Left colon (tissue), 2 donors: ENCODE measurements around the gene RNLS. TPM values are rescaled to one million over a fixed set of nuclear protein-coding genes. Genes with fewer than 3 reads are reported as not detected.
A peak's percentile ranks its signal among the peaks of the same experiment; 100 is the strongest.

Experiments used
- ATAC-seq: fragments of 200-7000 bp; cut with Tn5 transposase; one replicate; pipeline ENCODE4 v1.9.1; 2020; ENCODE audit warnings: mild to moderate bottlenecking, moderate library complexity
- DNase-seq, 2 donors: peaks; one replicate each; pipeline ENCODE4 v3.0.0-alpha.2; 2020
- intact Hi-C, 2 donors: fragments of 100-400 bp; cut with DNase I in 1 of 2; cut with micrococcal nuclease in 1 of 2; formaldehyde crosslinking; loops; one replicate each; pipeline versions ENCODE4 v1.11.2 to v1.14.0; 2022; cut with DNase I, micrococcal nuclease
- total RNA-seq, 2 donors: library from RNA; stranded (reverse); fragmentation: NEBNext Ultra II Directional; extraction: Animal tissue kit (Norgen Biotek cat#: 25700); gene quantifications; one replicate each; pipeline ENCODE4 v1.2.1, GENCODE V29; 2021
- donor health status: DM: no; HTN: no; CAD: no.
- donor health status: DM: yes; HTN: yes; CAD: no.

RNLS gene
- total RNA-seq, 2 donors from 2014 or later: 15.0 to 18.6 TPM

DNA sequence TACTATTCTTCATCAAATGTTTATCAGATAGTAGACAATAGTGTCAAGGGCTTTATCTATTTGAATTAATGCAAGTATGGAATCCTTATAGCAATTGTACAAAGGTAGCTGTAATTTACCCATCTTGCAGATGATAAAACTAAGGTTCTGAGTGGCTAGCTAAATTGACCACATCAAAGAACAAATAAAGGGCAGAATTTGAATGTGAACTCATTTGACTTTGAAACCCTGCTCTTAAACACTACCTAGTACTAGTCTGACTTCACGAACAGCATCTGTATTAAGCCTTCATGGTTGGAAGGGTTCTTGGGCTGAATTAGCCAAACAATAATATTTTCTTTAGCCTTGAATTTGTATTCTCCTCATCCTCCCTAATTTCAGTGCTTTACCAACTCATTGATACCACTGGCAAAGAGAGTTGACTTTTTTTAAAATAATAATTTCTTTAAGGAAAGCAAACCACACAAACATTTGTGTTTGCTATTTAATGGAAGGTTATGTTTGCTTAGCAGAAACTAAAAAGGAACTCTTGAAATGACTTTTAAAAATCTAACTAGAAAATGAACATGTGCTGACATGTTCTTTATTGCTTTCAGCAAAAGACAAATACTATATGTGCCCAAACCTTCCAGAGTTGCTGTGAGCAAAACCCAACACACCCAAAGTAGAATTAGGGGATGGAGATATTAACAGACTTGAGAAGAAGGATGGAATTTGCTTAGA, 322.6 kb downstream of the RNLS start:
- no peak for DNase-seq
- intact Hi-C loops: no loop called here
- no peak for ATAC-seq

GRCh38 chr10:88259381-88259780, 323.7 kb downstream of the RNLS start:
- intact Hi-C loops: no loop called here
- ATAC-seq (no peak), DNase-seq (no peak)

DNA sequence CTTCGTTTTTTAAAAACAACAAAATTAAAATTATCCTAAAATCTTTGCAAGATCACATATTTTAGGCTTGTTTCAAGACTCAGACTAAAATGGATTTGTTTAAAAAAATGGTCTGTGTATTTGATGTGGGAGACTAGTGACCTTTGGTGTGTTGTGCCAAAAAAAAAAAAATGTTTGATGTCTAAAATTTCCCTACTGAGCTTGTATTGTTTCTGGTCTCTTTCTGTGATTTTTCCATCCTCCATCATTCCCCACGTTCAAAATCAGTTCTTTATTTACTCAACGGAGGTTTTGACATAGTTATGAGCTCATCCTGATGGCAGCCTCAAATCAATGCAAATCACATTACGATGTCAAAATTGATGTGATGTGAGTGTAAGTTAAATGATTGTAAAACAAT, 326.2 kb downstream of the RNLS start:
- intact Hi-C loops: no loop called here
- ATAC-seq: no peak
- no peak for DNase-seq

GRCh38 chr10:88256013-88256680, 327.0 kb downstream of the RNLS start:
- DNase-seq (no peak), ATAC-seq (no peak)
- intact Hi-C loops: no loop called here

- intact Hi-C loops: no loop called here
- ATAC-seq (no peak), DNase-seq (no peak)
Observed at GRCh38 chr10:88254091-88254490, 329.0 kb downstream of the RNLS start.

DNA sequence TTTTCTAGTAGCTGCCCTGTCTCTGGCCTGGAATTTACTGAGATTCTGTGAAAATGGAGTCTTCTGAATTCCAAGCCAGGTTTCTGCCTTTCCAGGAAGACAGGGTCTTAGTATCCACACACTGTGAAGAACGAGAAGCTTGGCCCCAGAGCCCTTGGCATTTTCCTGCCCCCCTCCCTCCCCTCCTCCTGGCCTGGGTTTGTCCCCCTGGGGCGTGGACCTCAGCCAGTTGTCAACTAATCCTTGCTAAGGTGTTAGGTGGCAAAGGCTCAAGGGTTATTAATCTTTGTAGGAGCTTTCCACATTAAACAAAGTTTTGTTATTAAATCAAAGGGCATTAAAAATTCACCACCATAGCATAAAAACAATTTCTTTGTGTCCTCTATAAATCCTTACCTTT, 329.5 kb downstream of the RNLS start:
- intact Hi-C loops: no loop called here
- DNase-seq (no peak), ATAC-seq (no peak)

GRCh38 chr10:88253128-88253527, 330.0 kb downstream of the RNLS start:
- ATAC-seq: no peak
- intact Hi-C loops: no loop called here
- no peak for DNase-seq

GRCh38 chr10:88249450-88249849, 333.7 kb downstream of the RNLS start:
- DNase-seq: no peak
- intact Hi-C loops: no loop called here

DNA sequence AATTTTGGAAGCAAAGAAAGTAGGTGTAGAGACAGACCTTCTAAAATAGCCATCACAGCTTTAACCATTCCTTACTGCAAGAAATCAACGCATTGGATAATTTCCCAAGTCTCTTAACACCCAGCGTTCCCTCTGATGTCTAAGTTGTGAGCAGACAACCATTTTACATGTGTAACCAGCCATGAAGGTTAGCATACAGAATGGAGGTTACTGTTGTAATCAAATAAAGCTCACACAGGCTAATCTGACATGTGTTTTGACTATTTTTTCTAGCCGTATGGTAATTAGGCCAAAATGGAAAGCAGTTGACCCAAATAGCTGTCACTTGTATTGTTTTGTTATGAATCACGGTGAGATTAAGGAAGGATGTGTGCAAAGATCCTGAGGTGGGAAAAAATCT, 336.4 kb downstream of the RNLS start:
- intact Hi-C loops: no loop called here
- no peak for ATAC-seq
- DNase-seq: no peak

More at GRCh38 chr10:88249450-88249849, 333.7 kb downstream of the RNLS start:
- no peak for ATAC-seq

GRCh38 chr10:88245974-88246511, 337.1 kb downstream of the RNLS start:
- intact Hi-C loops: no loop called here
- ATAC-seq (peak; percentile 53), DNase-seq (no peak)

DNA sequence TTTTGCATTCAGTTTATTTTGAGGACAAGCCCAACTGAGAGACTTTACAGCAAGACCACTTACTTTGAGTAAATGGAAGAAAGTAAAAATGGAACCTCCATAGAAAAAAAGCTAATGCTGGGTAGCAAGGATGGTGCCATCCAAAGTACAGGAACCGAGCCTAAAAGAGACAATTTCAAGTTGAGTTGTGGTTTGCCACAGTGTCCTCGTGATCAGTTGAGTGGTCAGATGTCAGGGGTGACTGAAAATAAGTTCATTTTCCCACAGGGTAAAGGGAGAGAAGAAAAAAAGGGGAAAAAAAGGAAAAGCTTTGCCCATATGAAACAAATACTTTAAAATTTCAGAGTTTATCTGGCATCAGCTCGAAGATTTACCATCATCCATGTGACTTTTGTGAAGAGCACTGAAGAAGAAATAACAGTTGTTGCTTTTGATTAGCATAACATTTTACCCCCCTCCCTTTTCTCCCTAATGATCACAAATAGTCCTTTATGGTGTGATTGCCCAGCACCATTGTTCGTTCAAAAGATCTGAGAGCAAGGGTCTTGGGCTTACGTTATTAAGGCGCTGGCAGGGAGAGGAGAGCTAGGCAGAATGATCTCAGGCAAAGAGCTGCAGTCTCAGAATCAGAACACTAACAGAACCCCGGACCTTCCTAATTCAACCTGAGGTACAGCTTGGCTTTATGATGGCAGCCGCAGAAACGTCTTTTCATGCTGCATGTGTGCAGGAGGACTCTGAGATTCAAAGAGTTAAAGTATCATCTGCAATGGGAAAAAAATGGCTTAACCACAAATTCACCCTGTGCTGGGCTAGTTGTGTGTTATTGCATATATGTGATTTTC, 338.1 kb downstream of the RNLS start:
- intact Hi-C loops: no loop called here
- no peak for ATAC-seq
- no peak for DNase-seq

DNA sequence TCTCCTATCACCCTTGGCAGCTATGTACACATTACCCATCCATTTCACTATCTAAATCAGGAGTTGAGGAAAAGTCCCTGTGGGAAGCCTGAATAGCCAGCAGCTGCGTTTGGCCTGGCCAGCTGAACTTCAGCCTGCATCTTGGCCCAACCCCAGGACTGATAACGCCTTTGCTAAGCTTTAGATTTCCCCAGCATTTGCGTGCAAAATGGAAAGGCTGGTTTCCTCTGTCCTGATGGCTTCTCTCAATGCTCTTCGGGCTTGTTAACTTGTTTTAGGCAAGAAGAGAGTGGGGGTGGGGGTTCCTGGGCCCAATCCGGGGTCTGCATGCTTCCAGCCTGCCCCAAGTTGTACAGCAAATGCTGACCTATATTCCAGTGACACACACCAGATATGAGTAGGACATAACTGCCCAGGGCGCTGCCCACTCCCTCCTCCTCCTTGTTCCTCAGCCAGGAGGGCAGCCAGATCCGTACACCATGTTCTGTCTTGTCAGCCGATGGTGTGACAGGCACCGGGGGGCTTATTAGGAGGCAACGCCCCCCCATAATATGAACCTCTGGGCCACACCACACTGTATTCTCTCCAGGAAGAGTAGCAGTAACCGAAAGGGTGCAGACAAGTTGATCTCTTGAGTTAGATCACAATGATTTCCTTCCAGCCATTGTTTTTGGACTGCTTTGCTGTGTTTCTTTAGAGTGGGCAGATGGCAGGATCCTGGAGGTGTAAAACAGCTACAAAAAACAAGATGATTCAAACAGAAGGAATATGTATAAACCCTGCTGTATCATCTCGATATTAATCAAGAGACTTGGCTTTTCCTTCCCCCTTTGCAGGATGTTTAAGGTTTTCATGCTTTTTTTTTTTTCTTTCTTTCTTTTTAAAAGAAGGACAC, 339.0 kb downstream of the RNLS start:
- ATAC-seq (peak; percentile 91), DNase-seq (peak; percentile 73 to 77)
- intact Hi-C loops: no loop called here

DNA sequence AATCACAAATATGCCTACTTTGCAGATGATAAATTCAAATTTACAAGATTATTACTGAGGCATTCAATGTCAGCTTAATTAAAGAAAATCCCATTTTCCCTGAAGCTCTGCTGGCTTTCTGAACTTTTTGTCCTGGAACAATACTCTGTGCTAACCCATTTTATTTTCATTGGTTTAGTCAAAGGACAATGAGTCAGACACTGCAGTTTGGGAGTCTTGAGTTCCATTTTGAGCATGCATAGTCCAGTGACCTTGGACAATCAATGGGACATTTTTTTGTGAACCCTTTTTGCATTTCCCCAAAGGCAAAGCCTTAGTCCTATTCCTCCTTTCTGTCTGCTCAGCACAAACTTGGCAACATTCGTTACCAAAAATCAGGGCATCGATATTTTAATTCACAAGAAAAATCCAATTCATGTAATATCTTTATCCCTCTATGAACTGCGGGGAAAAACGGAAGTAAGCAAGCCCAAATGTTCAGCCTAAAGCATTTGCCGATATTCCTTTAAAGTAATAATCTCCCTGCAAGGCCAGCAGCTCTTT, 339.8 kb downstream of the RNLS start:
- intact Hi-C loops: no loop called here
- ATAC-seq: no peak
- no peak for DNase-seq

GRCh38 chr10:88241501-88241900, 341.6 kb downstream of the RNLS start:
- intact Hi-C loops: no loop called here
- ATAC-seq (no peak), DNase-seq (no peak)

GRCh38 chr10:88239212-88239611, 343.9 kb downstream of the RNLS start:
- ATAC-seq (no peak), DNase-seq (no peak)
- intact Hi-C loops: no loop called here

- ATAC-seq: no peak
- DNase-seq: no peak
- intact Hi-C loops: no loop called here
Observed at GRCh38 chr10:88238615-88238914, 344.6 kb downstream of the RNLS start.

DNA sequence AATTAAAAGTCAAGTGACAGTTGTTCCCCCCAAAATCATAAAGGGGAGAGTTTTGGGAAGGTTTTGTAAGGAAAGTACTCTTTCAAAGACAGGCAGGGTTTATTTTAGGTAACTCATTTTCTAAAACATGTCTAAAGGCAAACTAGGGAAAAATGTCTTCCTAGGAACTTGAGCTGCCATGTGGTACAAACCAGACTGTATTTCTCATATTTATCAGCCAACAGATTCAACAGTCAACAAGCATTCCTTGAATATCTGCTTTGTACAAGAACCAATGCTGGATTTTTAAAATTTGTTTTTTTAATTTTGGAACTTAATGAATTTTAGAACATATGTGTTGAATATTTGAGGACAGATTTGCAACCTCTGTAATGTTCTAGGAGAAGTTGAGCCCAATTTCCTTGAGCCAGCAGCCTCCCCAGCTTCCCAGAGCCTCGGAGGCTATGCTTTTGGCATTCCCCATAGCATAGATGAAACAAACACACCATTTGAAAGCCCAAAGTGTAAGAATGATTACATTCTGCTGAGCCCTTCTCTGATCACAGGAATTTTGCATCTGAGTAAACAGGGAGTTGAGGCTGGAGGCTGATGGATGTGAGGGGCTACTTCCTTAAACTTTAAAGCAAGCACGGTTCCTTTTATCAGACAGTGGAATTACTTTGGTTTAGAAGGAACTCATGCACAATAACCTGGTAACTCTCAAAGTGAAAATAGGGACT, 345.1 kb downstream of the RNLS start:
- intact Hi-C loops: no loop called here
- ATAC-seq: no peak

More for the DNA sequence above, 345.1 kb downstream of the RNLS start:
- no peak for DNase-seq
